UCSD-AML1 (cell line): Measurements from ENCODE around the gene LHPP.

Experiments
- DNase-seq: peaks from one replicate; lab custom pipeline; 2025; ENCODE audit not compliant: unreplicated experiment; lab: John Stamatoyannopoulos, UW

The LHPP gene

GRCh38 chr10:124653811-124654651, 192.4 kb downstream of the LHPP start:
- DNase-seq: no peak

DNA sequence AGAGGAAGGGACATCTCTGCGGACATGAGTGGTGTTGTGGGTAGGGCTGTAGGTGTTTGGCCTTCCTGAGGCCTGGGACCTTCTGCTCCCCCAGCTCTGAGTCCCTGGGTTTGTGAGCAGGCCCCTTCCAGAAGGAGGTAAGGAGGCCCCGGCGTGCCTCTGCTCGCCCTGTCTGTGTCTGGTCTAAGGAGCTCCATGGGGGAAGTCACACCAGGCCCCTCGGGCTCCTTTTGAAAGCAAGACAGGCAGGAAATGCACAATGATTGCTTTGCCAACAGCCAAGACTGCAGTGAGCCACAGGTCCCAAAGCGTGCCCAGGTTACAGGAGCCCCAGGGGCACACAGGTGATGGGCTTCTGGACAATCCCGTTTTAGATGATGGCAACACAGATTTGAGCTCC, 193.1 kb downstream of the LHPP start:
- no peak for DNase-seq

- DNase-seq: no peak
These were observed 193.8 kb downstream of the LHPP start for GRCh38 chr10:124655191-124656112.

DNA sequence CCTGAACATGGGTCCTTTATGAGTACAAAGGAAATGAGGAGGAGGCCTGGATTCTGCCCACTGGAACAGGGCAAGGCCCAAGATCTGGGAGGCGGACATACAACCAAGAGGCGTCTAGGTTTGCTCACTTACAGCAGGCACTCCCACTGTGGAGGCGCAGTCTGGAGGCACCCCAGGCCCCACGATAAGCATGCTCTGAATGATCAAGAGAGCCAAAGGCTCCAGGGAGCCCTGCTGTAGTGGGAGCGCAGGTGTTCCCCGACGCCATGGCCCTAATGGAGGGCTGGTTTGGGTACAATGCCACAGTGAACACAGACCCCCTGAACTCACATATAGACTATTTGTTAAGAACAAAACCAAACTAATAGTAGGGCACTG, 194.5 kb downstream of the LHPP start:
- no peak for DNase-seq

GRCh38 chr10:124656541-124656940, 194.9 kb downstream of the LHPP start:
- DNase-seq: no peak

GRCh38 chr10:124657806-124658205, 196.2 kb downstream of the LHPP start:
- no peak for DNase-seq

DNA sequence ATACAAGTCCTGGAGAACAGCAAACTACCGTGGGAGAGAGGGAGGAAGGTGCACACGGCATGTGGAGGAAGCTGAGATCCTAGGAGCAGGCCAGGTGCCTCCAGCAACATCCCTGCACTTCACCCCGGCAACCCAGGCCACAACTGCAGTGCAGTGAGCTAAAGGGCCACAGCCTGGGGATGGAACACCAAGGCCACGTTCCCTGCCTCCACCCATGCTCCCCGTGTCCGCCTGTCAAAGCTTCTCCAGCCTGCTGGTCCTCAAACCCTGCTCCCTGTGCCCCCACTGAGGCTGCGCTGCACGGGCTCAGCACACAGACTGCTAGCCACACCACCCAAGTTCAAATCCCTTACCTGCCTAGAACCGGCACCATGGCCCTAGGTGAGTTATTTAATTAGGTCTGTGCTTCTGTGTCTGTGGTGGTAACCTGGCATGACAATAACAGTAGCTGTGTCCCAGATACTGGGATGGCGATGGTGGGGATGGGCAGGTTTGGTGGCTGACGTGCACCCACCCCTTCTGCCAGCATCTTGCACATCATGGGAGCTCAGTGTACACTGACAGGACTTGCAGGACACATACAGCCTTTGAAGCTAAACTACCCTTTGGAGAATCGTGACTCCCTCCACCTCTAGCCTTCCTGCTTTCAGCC, 197.1 kb downstream of the LHPP start:
- no peak for DNase-seq

- DNase-seq: no peak
These were observed 197.8 kb downstream of the LHPP start for GRCh38 chr10:124659380-124659779.

- no peak for DNase-seq
These were observed 198.9 kb downstream of the LHPP start for GRCh38 chr10:124660404-124661125.

DNA sequence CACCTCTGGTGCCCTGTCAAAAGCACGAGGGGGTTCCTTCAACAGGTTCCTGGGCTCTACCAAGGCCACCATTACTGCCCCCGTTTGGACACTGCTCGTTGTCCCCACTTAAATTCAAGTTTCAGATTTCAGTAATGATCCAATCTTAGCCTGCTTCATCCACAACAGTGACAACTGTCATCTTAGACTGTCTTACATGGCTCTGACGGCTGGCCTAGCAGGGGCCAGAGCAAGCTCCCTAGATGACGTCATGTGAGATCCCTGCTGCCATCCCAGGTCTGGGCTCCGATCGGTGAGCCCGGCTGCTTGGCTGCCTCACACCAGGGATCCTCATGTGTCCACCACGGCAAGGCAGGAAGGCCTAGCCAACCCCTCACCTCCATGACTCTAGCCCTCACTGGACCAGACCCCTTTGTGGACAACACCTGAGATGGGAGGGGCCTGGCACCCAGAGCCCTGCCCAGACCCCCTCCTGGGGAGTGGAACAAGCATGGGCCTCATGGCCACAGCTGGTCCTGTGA, 200.1 kb downstream of the LHPP start:
- DNase-seq: no peak

DNA sequence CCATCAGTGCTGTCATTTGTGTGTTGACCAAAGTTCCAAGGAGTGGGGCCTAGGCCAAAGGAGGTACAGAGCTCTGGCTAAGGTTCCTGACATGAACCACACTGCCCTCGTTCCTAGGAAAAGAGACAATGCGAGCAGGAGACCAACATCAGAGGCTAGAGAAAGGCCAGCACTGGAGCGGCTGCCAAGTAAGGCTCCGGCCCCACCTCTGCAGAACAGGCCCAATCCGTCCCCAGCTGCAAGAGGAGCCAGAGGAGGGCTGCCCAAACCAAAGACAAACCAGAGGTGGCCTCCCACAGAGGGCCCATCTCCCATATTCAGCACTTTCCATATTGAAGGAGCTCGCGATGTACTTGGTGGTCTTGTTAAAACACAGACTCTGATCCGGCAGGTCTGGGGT, 201.6 kb downstream of the LHPP start:
- DNase-seq: no peak
